CD4-positive, CD25-positive, alpha-beta regulatory T cell (primary cell): ENCODE data around the gene SUSD4. TPM values are rescaled to one million over a fixed set of nuclear protein-coding genes. Genes with fewer than 3 reads are reported as not detected.

ENCODE experiments used
- ATAC-seq, 2 donors: fragments of 150-1000 bp; cut with Tn5 transposase; one replicate each; pipeline ENCODE4 v1.10.0; 2021; ENCODE audit warnings: low read depth in 2 of 2, moderate number of reproducible peaks in 2 of 2, moderate library complexity in 1 of 2
- DNase-seq, 3 donors: peaks; one replicate each; pipeline versions ENCODE4 v3.0.0 to v3.0.0-alpha.2; 2012 to 2022; ENCODE audit warnings: mixed read lengths in 1 of 3
- H3K27ac ChIP-seq: one replicate; pipeline ENCODE4 v1.7.0; 2013; ENCODE audit warnings: mild to moderate bottlenecking, low read length; ENCODE audit not compliant: insufficient read depth, poor library complexity, severe bottlenecking
- H3K27me3 ChIP-seq: one replicate; pipeline ENCODE4 v1.7.0; 2013; ENCODE audit warnings: low read length; ENCODE audit not compliant: control insufficient read depth, insufficient read depth
- H3K36me3 ChIP-seq: one replicate; pipeline ENCODE4 v1.7.0; 2013; ENCODE audit warnings: mild to moderate bottlenecking, low read length, moderate library complexity; ENCODE audit not compliant: control insufficient read depth, insufficient read depth
- H3K4me1 ChIP-seq: 2 replicates; pipeline ENCODE4 v1.7.0; 2013; ENCODE audit warnings: mild to moderate bottlenecking, low read length; ENCODE audit not compliant: insufficient read depth, control insufficient read depth, poor library complexity, severe bottlenecking
- H3K4me3 ChIP-seq: one replicate; pipeline ENCODE4 v1.7.0; 2013; ENCODE audit warnings: low read depth, mild to moderate bottlenecking, low read length, moderate library complexity
- H3K9me3 ChIP-seq, 2 experiments: 1 replicate in 1 of 2; 2 replicates in 1 of 2; pipeline ENCODE4 v1.7.0; 2013; ENCODE audit warnings: low read length in 2 of 2, mild to moderate bottlenecking in 1 of 2, moderate library complexity in 1 of 2; ENCODE audit not compliant: control insufficient read depth in 2 of 2
- H3K27ac Mint-ChIP-seq, 3 donors: one replicate each; pipeline ENCODE4 v1.8.0; 2020 to 2022; ENCODE audit warnings: mild to moderate bottlenecking in 3 of 3, mixed read lengths in 3 of 3, moderate library complexity in 2 of 3
- H3K27me3 Mint-ChIP-seq: one replicate; pipeline ENCODE4 v1.8.0; 2022; ENCODE audit warnings: mild to moderate bottlenecking, mixed read lengths
- H3K36me3 Mint-ChIP-seq: one replicate; pipeline ENCODE4 v1.8.0; 2020; ENCODE audit warnings: mixed read lengths
- H3K4me1 Mint-ChIP-seq, 4 donors: one replicate each; pipeline ENCODE4 v1.8.0; 2020 to 2022; ENCODE audit warnings: mixed read lengths in 4 of 4, mild to moderate bottlenecking in 1 of 4
- H3K4me3 Mint-ChIP-seq, 4 donors: one replicate each; pipeline ENCODE4 v1.8.0; 2020 to 2022; ENCODE audit warnings: mild to moderate bottlenecking in 4 of 4, mixed read lengths in 4 of 4, moderate library complexity in 3 of 4
- H3K9me3 Mint-ChIP-seq, 7 donors: one replicate each; pipeline ENCODE4 v1.8.0; 2020 to 2022; ENCODE audit warnings: mixed read lengths in 7 of 7, mild to moderate bottlenecking in 3 of 7, moderate library complexity in 2 of 7
- polyA plus RNA-seq, 4 donors: library from polyadenylated mRNA; unstranded; fragments of 300-500 nt; fragmentation: Illumina TruSeq; gene quantifications; one replicate each; pipeline ENCODE4 v1.2.3, GENCODE V29; 2021
- total RNA-seq: library from RNA; stranded (reverse); gene quantifications from one replicate; pipeline ENCODE4 v1.2.3, GENCODE V29; 2022

Gene SUSD4
- total and polyA plus RNA-seq, 5 donors from 2014 or later = 2.4 to 6.5 (median 5.0) TPM

GRCh38 chr1:223199094-223199647, 164.8 kb downstream of the SUSD4 start:
- H3K27ac ChIP-seq = no peak overlapping the region
- no peaks in the 10 kb centered on the region for H3K4me1 ChIP-seq
- H3K9me3 ChIP-seq = no peaks in the 10 kb centered on the region
- no peak overlapping the region for H3K4me3 ChIP-seq
- peaks cover 0 to 12% (median 5%) of the 10 kb centered on the region in 4 donors for H3K4me1 Mint-ChIP-seq
- no peaks in the 10 kb centered on the region for H3K36me3 ChIP-seq
- no peak overlapping the region for H3K4me3 Mint-ChIP-seq
- DNase-seq = no peak
- H3K36me3 Mint-ChIP-seq = no peaks in the 10 kb centered on the region
- H3K9me3 Mint-ChIP-seq = no peaks in the 10 kb centered on the region
- H3K27me3 ChIP-seq = peaks cover 1% of the 10 kb centered on the region
- no peak for ATAC-seq
- no peak overlapping the region for H3K27ac Mint-ChIP-seq
- no peaks in the 10 kb centered on the region for H3K27me3 Mint-ChIP-seq

- H3K9me3 Mint-ChIP-seq = no peaks in the 10 kb centered on the region
- Histone ChIP-seq H3K27me3 (peaks cover 1% of the 10 kb centered on the region), H3K4me3 (no peak overlapping the region), H3K9me3 (no peaks in the 10 kb centered on the region), H3K27ac (no peak overlapping the region), H3K36me3 (no peaks in the 10 kb centered on the region), H3K4me1 (no peaks in the 10 kb centered on the region)
- H3K36me3 Mint-ChIP-seq = no peaks in the 10 kb centered on the region
- ATAC-seq = no peak
- peaks cover 0 to 12% (median 6%) of the 10 kb centered on the region in 4 donors for H3K4me1 Mint-ChIP-seq
- H3K4me3 Mint-ChIP-seq = no peak overlapping the region
- DNase-seq = no peak
- no peak overlapping the region for H3K27ac Mint-ChIP-seq
- H3K27me3 Mint-ChIP-seq = no peaks in the 10 kb centered on the region
Observed at GRCh38 chr1:223198628-223198965, 165.4 kb downstream of the SUSD4 start.

GRCh38 chr1:223197923-223198627, 165.9 kb downstream of the SUSD4 start:
- H3K9me3 ChIP-seq = no peaks in the 10 kb centered on the region
- Mint-ChIP-seq H3K4me1 (peaks cover 0 to 17% (median 6%) of the 10 kb centered on the region in 4 donors), H3K9me3 (no peaks in the 10 kb centered on the region), H3K27me3 (no peaks in the 10 kb centered on the region), H3K4me3 (no peak overlapping the region), H3K36me3 (no peaks in the 10 kb centered on the region), H3K27ac (no peak overlapping the region)
- H3K36me3 ChIP-seq = no peaks in the 10 kb centered on the region
- no peaks in the 10 kb centered on the region for H3K4me1 ChIP-seq
- DNase-seq (no peak), ATAC-seq (no peak)
- no peak overlapping the region for H3K4me3 ChIP-seq
- H3K27ac ChIP-seq = no peak overlapping the region
- H3K27me3 ChIP-seq = peaks cover 1% of the 10 kb centered on the region

- Mint-ChIP-seq H3K27me3 (peaks cover 6% of the 10 kb centered on the region), H3K4me3 (peak overlapping the region; percentile 2 to 69 (median 62))
Observed at GRCh38 chr1:223189903-223190724, 173.9 kb downstream of the SUSD4 start.

GRCh38 chr1:223189525-223189902, 174.5 kb downstream of the SUSD4 start:
- no peaks in the 10 kb centered on the region for H3K27me3 ChIP-seq
- H3K27me3 Mint-ChIP-seq = peaks cover 12% of the 10 kb centered on the region
- peak overlapping the region in 1 of 4 donors; percentile 69 for H3K4me3 Mint-ChIP-seq
- DNase-seq (no peak), ATAC-seq (no peak)
- H3K27ac Mint-ChIP-seq = peak overlapping the region in 1 of 3 donors; percentile 98
- peaks cover 6% of the 10 kb centered on the region for H3K36me3 Mint-ChIP-seq
- peaks cover 20 to 68% (median 33%) of the 10 kb centered on the region in 4 donors for H3K4me1 Mint-ChIP-seq
- peak overlapping the region; percentile 55 for H3K27ac ChIP-seq
- H3K9me3 ChIP-seq = no peaks in the 10 kb centered on the region
- no peak overlapping the region for H3K4me3 ChIP-seq
- H3K36me3 ChIP-seq = no peaks in the 10 kb centered on the region
- H3K9me3 Mint-ChIP-seq = peaks cover 0 to 3% (median 0%) of the 10 kb centered on the region in 7 donors
- peaks cover 20% of the 10 kb centered on the region for H3K4me1 ChIP-seq

More at GRCh38 chr1:223189903-223190724, 173.9 kb downstream of the SUSD4 start:
- no peaks in the 10 kb centered on the region for H3K36me3 ChIP-seq
- peaks cover 20% of the 10 kb centered on the region for H3K4me1 ChIP-seq
- peaks cover 6% of the 10 kb centered on the region for H3K36me3 Mint-ChIP-seq
- H3K9me3 Mint-ChIP-seq = peaks cover 0 to 3% (median 0%) of the 10 kb centered on the region in 7 donors
- H3K27ac Mint-ChIP-seq = peak overlapping the region; percentile 67 to 98 (median 91)
- peak; percentile 9 to 79 (median 39) for DNase-seq
- no peaks in the 10 kb centered on the region for H3K27me3 ChIP-seq
- H3K9me3 ChIP-seq = no peaks in the 10 kb centered on the region
- H3K27ac ChIP-seq = peak overlapping the region; percentile 60
- peak; percentile 72 to 83 for ATAC-seq
- peaks cover 14 to 65% (median 31%) of the 10 kb centered on the region in 4 donors for H3K4me1 Mint-ChIP-seq
- H3K4me3 ChIP-seq = peak overlapping the region; percentile 41

GRCh38 chr1:223188618-223189356, 175.2 kb downstream of the SUSD4 start:
- H3K4me1 Mint-ChIP-seq = peaks cover 27 to 73% (median 38%) of the 10 kb centered on the region in 4 donors
- no peak for ATAC-seq
- no peak for DNase-seq
- H3K4me3 Mint-ChIP-seq = peak overlapping the region in 3 of 4 donors; percentile 42 to 66 (median 63)
- H3K27ac Mint-ChIP-seq = peak overlapping the region in 2 of 3 donors; percentile 50 to 57
- H3K36me3 ChIP-seq = no peaks in the 10 kb centered on the region
- H3K4me1 ChIP-seq = peaks cover 20% of the 10 kb centered on the region
- peaks cover 6% of the 10 kb centered on the region for H3K36me3 Mint-ChIP-seq
- H3K9me3 ChIP-seq = no peaks in the 10 kb centered on the region
- H3K27ac ChIP-seq = no peak overlapping the region
- no peak overlapping the region for H3K4me3 ChIP-seq
- peaks cover 20% of the 10 kb centered on the region for H3K27me3 Mint-ChIP-seq
- no peaks in the 10 kb centered on the region for H3K27me3 ChIP-seq
- H3K9me3 Mint-ChIP-seq = peaks cover 0 to 3% (median 0%) of the 10 kb centered on the region in 7 donors

- Histone ChIP-seq H3K9me3 (no peaks in the 10 kb centered on the region), H3K4me1 (peaks cover 20% of the 10 kb centered on the region), H3K27me3 (no peaks in the 10 kb centered on the region), H3K27ac (no peak overlapping the region), H3K4me3 (no peak overlapping the region), H3K36me3 (no peaks in the 10 kb centered on the region)
- H3K27ac Mint-ChIP-seq = peak overlapping the region in 1 of 3 donors; percentile 66
- DNase-seq (no peak), ATAC-seq (no peak)
- peaks cover 6% of the 10 kb centered on the region for H3K36me3 Mint-ChIP-seq
- peaks cover 0 to 3% (median 0%) of the 10 kb centered on the region in 7 donors for H3K9me3 Mint-ChIP-seq
- H3K4me1 Mint-ChIP-seq = peaks cover 32 to 73% (median 37%) of the 10 kb centered on the region in 4 donors
- no peak overlapping the region for H3K4me3 Mint-ChIP-seq
- peaks cover 28% of the 10 kb centered on the region for H3K27me3 Mint-ChIP-seq
Observed at GRCh38 chr1:223186800-223187199, 177.2 kb downstream of the SUSD4 start.
